Skeletal muscle satellite cell (primary cell): Measurements from ENCODE around the gene OR4E2. TPM values are rescaled to one million over a fixed set of nuclear protein-coding genes. Genes with fewer than 3 reads are reported as not detected.
"Not testable (repeated sequence)": the region's sequence is repeated elsewhere in the genome, so short reads cannot be mapped to it uniquely, and the experiment has no call there.

Experiments
- H3K27me3 ChIP-seq: 2 replicates; pipeline ENCODE4 v1.7.0; 2013; ENCODE audit warnings: low read length; ENCODE audit not compliant: control insufficient read depth, insufficient read depth
- H3K36me3 ChIP-seq: 2 replicates; pipeline ENCODE4 v1.7.0; 2013; ENCODE audit warnings: mild to moderate bottlenecking, control low read depth, low read length; ENCODE audit not compliant: insufficient read depth
- H3K4me1 ChIP-seq: 2 replicates; pipeline ENCODE4 v1.7.0; 2013; ENCODE audit warnings: low read length; ENCODE audit not compliant: control insufficient read depth, insufficient read depth
- H3K4me2 ChIP-seq: 2 replicates; pipeline ENCODE4 v1.7.0; 2013; ENCODE audit warnings: mild to moderate bottlenecking, low read length
- H3K4me3 ChIP-seq: 2 replicates; pipeline ENCODE4 v1.7.0; 2013; ENCODE audit warnings: low read length
- H3K9ac ChIP-seq: 2 replicates; pipeline ENCODE4 v1.7.0; 2013; ENCODE audit warnings: mild to moderate bottlenecking, low read depth, low read length, moderate library complexity
- H3K9me3 ChIP-seq: replicated peaks from 2 replicates; pipeline ENCODE4 v1.7.0; 2013; ENCODE audit warnings: mild to moderate bottlenecking, control low read depth, low read length
- small RNA-seq: library from RNA; depleted of rRNA; stranded (forward); fragments of <200 nt; gene quantifications from one replicate; pipeline ENCODE3, GENCODE V24; 2012

Gene OR4E2

DNA sequence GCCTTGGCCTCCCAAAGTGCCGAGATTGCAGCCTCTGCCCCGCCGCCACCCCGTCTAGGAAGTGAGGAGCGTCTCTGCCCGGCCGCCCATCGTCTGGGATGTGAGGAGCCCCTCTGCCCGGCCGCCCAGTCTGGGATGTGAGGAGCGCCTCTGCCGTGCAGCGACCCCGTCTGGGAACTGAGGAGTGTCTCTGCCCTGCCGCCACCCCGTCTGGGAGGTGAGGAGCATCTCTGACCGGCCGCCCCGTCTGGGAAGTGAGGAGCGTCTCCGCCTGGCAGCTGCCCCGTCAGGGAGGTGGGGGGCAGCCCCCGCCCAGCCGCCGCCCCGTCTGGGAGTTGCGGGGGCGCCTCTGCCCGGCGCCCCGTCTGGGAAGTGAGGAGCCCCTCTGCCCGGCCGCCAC lies 44.0 kb downstream of the OR4E2 start:
- H3K9ac ChIP-seq, H3K4me1 ChIP-seq, H3K4me3 ChIP-seq, H3K36me3 ChIP-seq, H3K9me3 ChIP-seq, H3K4me2 ChIP-seq, H3K27me3 ChIP-seq: not testable (repeated sequence)

GRCh38 chr14:21698538-21698937 lies 44.9 kb downstream of the OR4E2 start:
- not testable (repeated sequence) for H3K36me3 ChIP-seq, H3K4me1 ChIP-seq, H3K4me3 ChIP-seq, H3K4me2 ChIP-seq, H3K9ac ChIP-seq, H3K9me3 ChIP-seq, H3K27me3 ChIP-seq

- Histone ChIP-seq H3K4me1 (no peaks in the 10 kb centered on the region), H3K36me3 (no peaks in the 10 kb centered on the region), H3K9ac (no peak overlapping the region), H3K4me2 (no peak overlapping the region), H3K9me3 (no peaks in the 10 kb centered on the region), H3K27me3 (no peaks in the 10 kb centered on the region), H3K4me3 (no peak overlapping the region)
Measured at GRCh38 chr14:21699551-21699950, 45.9 kb downstream of the OR4E2 start.

DNA sequence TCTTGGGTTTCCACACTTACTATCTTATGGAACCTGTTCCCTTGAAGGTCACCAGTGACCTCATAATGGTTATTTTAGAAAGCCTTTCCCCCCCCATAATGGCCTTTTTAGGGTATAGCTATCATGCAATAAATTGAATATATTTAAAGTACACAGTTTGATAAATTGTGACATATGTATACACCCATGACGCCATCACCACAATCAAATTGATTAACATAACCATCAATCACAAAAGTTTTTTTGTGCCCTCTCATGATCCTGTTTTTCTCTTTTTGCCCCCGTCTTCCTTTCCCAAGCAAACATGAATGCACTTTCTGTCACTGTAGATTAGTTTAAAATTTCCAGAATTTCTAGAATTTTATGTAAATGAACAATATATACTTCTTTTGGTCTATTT lies 48.7 kb downstream of the OR4E2 start:
- Histone ChIP-seq H3K9ac (no peak overlapping the region), H3K36me3 (no peaks in the 10 kb centered on the region), H3K4me1 (no peaks in the 10 kb centered on the region), H3K9me3 (no peaks in the 10 kb centered on the region), H3K4me2 (no peak overlapping the region), H3K4me3 (no peak overlapping the region), H3K27me3 (no peaks in the 10 kb centered on the region)

DNA sequence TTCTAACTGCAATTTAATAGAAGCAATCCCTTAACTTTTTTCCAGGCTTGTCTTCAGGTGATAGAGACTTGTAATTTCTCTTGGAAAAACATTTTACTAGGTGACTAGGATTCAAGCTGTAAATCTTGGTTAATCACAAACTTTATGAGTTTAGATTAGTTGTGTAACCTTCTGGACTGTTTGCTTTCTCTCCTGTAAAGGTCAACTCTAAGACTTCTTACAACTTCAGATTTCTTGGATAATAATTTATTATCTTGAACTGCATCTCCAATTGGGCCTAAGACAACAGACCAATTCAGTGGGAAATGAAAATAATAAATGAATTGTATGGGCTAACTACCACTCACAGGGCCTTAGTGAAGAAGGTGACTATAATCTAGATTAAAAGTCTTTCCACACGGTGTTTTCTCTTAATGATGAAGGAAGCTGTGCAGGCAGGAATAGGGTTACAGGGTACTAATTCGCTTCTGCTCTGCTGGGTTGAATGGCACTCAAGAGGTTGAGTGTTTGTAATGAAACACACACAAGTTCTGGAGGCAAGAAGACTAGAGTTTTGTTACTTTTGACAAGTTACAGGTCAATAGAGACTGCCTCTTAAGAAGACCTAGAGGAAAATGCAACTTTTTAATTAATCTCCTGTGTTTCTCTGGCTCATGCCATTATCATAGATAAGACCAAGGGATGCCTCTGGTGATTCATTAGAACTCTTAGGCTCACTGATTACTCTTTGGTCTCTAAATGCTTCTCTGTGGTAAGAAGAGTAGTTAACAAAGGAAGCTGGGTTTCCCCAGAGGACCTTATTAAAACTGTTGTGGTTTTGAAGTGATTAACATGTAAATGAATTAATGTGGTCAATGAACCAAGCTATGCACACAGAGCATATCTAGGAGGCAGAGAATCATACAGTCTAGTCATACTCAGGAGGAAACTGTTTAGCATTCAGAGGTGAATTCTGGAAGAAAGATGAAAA lies 50.0 kb downstream of the OR4E2 start:
- Histone ChIP-seq H3K4me3 (no peak overlapping the region), H3K9me3 (no peaks in the 10 kb centered on the region), H3K27me3 (no peaks in the 10 kb centered on the region), H3K4me1 (no peaks in the 10 kb centered on the region), H3K36me3 (no peaks in the 10 kb centered on the region), H3K9ac (no peak overlapping the region), H3K4me2 (no peak overlapping the region)

GRCh38 chr14:21704338-21704737 lies 50.7 kb downstream of the OR4E2 start:
- H3K9ac ChIP-seq: no peak overlapping the region
- no peaks in the 10 kb centered on the region for H3K4me1 ChIP-seq
- H3K27me3 ChIP-seq: no peaks in the 10 kb centered on the region
- H3K4me3 ChIP-seq: no peak overlapping the region
- no peaks in the 10 kb centered on the region for H3K9me3 ChIP-seq
- no peak overlapping the region for H3K4me2 ChIP-seq
- no peaks in the 10 kb centered on the region for H3K36me3 ChIP-seq

GRCh38 chr14:21711360-21711961 lies 57.8 kb downstream of the OR4E2 start:
- Histone ChIP-seq H3K9me3 (no peaks in the 10 kb centered on the region), H3K36me3 (no peaks in the 10 kb centered on the region), H3K4me2 (no peak overlapping the region), H3K4me3 (no peak overlapping the region), H3K4me1 (no peaks in the 10 kb centered on the region), H3K27me3 (no peaks in the 10 kb centered on the region), H3K9ac (no peak overlapping the region)

DNA sequence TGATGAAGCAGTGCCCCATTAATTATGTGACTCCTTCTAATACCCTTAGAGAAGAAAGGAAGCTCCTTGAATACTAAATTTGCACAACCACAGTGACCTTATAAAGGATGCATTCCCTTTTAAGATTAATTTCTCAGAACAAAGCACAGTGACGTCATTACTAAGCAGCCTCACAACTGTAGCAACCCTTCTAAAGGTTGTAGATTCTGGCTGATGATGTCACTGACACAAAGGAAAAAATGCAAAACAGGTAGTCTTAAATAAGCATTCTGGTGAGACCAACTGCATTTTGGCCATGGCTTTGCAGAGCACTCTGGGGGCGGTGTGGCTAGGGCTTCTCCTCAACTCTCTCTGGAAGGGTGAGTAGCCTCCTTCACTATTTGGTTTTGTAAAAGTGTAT lies 58.4 kb downstream of the OR4E2 start:
- Histone ChIP-seq H3K4me1 (no peaks in the 10 kb centered on the region), H3K36me3 (no peaks in the 10 kb centered on the region), H3K27me3 (no peaks in the 10 kb centered on the region), H3K9ac (no peak overlapping the region), H3K4me3 (no peak overlapping the region), H3K9me3 (no peaks in the 10 kb centered on the region), H3K4me2 (no peak overlapping the region)

GRCh38 chr14:21714318-21714929 lies 60.8 kb downstream of the OR4E2 start:
- H3K4me3 ChIP-seq: no peak overlapping the region
- H3K27me3 ChIP-seq: no peaks in the 10 kb centered on the region
- no peaks in the 10 kb centered on the region for H3K4me1 ChIP-seq
- H3K9me3 ChIP-seq: no peaks in the 10 kb centered on the region
- H3K36me3 ChIP-seq: no peaks in the 10 kb centered on the region
- no peak overlapping the region for H3K9ac ChIP-seq
- H3K4me2 ChIP-seq: no peak overlapping the region

Small RNA genes lying within 50 kb of the gene (small RNA-seq; reads per million reads assigned to genes)
- gene AC243972.3: not detected
